SU-DHL-6 (cell line): Measurements from ENCODE around the gene RIC8A.

Experiments used
- EZH2phosphoT487 ChIP-seq: fragments of 200-600 bp; sonication (generic), shearing (Covaris generic); conservative IDR thresholded peaks from 2 replicates; pipeline ENCODE4 v1.6.1; 2018; ENCODE audit warnings: mild to moderate bottlenecking, antibody characterized with exemption, low read length, moderate library complexity, mixed read lengths
- TF ChIP-seq, protein P1 (sequence below): fragments of 200-600 bp; sonication (generic); IDR thresholded peaks from one replicate; pipeline ENCODE4 v1.5.1; 2017; ENCODE audit warnings: antibody characterized with exemption, mild to moderate bottlenecking, low read length, moderate library complexity; ENCODE audit not compliant: insufficient read depth, poor library complexity, severe bottlenecking

DNA sequence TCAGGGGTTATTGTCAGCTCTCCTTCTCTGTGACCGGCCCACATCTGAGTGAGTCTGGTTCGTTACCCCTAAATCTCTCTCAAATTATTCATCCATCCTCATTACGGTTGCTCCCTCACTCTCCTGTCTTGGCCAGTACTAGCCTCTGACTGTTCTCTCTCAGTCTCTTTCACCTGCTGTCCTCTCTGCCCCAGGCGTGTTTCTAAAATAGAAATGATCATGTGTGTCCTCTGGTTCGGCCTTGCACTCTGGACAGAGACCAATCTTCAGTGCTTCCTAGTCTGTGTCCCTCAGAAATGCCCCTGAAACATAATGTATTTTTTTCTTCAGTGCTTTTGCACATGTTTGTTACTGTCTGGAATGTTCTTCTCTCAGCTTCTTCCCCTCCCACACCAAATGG lies 34.1 kb downstream of the RIC8A start:
- TF ChIP-seq, protein P1, sequence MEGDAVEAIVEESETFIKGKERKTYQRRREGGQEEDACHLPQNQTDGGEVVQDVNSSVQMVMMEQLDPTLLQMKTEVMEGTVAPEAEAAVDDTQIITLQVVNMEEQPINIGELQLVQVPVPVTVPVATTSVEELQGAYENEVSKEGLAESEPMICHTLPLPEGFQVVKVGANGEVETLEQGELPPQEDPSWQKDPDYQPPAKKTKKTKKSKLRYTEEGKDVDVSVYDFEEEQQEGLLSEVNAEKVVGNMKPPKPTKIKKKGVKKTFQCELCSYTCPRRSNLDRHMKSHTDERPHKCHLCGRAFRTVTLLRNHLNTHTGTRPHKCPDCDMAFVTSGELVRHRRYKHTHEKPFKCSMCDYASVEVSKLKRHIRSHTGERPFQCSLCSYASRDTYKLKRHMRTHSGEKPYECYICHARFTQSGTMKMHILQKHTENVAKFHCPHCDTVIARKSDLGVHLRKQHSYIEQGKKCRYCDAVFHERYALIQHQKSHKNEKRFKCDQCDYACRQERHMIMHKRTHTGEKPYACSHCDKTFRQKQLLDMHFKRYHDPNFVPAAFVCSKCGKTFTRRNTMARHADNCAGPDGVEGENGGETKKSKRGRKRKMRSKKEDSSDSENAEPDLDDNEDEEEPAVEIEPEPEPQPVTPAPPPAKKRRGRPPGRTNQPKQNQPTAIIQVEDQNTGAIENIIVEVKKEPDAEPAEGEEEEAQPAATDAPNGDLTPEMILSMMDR, result no peak
- no peak for TF ChIP-seq EZH2phosphoT487
